Activated CD4-positive, alpha-beta T cell treated with anti-CD3 and anti-CD28 coated beads, Interleukin-2, amount 10 ng/mL, durations not matched to agents 7 days and 5 days (primary cell): ENCODE data around the gene SHROOM1. TPM values are rescaled to one million over a fixed set of nuclear protein-coding genes. Genes with fewer than 3 reads are reported as not detected.
A peak's percentile ranks its signal among the peaks of the same experiment; 100 is the strongest.

Experiments used
- CTCF ChIA-PET: fragments of 350-600 bp; sonication (Branson Sonifier 250); formaldehyde crosslinking; loops from one replicate; lab custom pipeline; 2021; ENCODE audit warnings: antibody characterized with exemption; lab: Charles Lee
- POLR2A ChIA-PET: fragments of 350-600 bp; sonication (Branson Sonifier 250); formaldehyde crosslinking; loops from one replicate; lab custom pipeline; 2021; ENCODE audit warnings: antibody characterized with exemption; lab: Charles Lee
- DNase-seq: peaks from one replicate; pipeline ENCODE4 v3.0.0-alpha.2; 2020
- H3K27ac Mint-ChIP-seq: one replicate; pipeline ENCODE4 v1.8.0; 2021; ENCODE audit warnings: mild to moderate bottlenecking, moderate library complexity, mixed read lengths
- H3K27me3 Mint-ChIP-seq: one replicate; pipeline ENCODE4 v1.8.0; 2021; ENCODE audit warnings: mixed read lengths
- H3K36me3 Mint-ChIP-seq: one replicate; pipeline ENCODE4 v1.8.0; 2021; ENCODE audit warnings: low read depth, mixed read lengths
- H3K4me1 Mint-ChIP-seq: one replicate; pipeline ENCODE4 v1.8.0; 2021; ENCODE audit warnings: mixed read lengths
- H3K4me3 Mint-ChIP-seq: one replicate; pipeline ENCODE4 v1.8.0; 2021; ENCODE audit warnings: mild to moderate bottlenecking, moderate library complexity, mixed read lengths
- H3K9me3 Mint-ChIP-seq: one replicate; pipeline ENCODE4 v1.8.0; 2021; ENCODE audit warnings: mixed read lengths
- total RNA-seq, 2 experiments: library from RNA; stranded (reverse); gene quantifications; one replicate each; pipeline ENCODE4 v1.2.3, GENCODE V29; 2021

SHROOM1 gene, protein sequence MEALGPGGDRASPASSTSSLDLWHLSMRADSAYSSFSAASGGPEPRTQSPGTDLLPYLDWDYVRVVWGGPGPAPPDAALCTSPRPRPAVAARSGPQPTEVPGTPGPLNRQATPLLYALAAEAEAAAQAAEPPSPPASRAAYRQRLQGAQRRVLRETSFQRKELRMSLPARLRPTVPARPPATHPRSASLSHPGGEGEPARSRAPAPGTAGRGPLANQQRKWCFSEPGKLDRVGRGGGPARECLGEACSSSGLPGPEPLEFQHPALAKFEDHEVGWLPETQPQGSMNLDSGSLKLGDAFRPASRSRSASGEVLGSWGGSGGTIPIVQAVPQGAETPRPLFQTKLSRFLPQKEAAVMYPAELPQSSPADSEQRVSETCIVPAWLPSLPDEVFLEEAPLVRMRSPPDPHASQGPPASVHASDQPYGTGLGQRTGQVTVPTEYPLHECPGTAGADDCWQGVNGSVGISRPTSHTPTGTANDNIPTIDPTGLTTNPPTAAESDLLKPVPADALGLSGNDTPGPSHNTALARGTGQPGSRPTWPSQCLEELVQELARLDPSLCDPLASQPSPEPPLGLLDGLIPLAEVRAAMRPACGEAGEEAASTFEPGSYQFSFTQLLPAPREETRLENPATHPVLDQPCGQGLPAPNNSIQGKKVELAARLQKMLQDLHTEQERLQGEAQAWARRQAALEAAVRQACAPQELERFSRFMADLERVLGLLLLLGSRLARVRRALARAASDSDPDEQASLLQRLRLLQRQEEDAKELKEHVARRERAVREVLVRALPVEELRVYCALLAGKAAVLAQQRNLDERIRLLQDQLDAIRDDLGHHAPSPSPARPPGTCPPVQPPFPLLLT
- under 1 TPM; 0.42 to 0.98 TPM for total RNA-seq

DNA sequence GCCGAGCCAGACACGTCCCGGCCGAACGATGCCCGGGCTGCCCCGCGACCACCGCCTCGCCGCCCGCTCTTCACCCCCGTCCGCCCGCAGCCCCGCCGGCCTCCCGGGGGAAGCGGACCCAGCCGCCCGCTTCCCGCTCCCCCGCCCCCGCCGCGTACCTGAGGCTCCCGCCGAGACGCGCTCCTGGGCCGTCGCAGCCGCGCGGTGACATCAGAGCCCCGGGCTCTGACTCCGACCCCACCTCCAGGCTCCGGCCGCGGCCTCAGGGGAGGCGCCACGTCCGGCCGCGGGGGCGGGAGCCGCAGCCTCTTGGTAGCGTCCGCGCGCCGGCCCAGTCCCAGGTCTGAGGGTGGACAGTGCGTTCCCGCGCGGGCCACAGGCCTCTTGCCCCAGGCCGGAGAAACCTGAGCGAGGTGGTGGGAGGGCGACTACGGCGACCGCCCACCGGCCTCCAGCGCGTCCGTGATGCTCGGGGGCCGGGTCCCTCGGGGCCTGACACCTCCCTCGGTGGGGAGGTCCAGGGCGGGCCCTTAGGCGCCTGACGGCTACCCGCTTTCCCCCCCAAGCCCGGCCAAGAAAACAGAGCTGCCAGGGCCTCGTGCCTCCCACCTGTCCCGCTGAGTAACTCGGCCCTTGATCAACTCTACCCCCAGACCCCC, at the start of gene SHROOM1:
Gene SHROOM1, minus strand, starts transcription at position 212 of the 659 bp plus-strand sequence. CDS start 4,507 bp downstream, outside the sequence.
- Mint-ChIP-seq H3K9me3 (no peaks in the 10 kb centered on the region), H3K27ac (peak within 1 kb of the TSS; percentile 80), H3K4me3 (peak within 1 kb of the TSS; percentile 75), H3K27me3 (peaks cover 55% of the 10 kb centered on the region), H3K36me3 (no peaks in the 10 kb centered on the region), H3K4me1 (peaks cover 15% of the 10 kb centered on the region)
- CTCF ChIA-PET, result interaction anchor here (0.9 to 5.9 kb wide), 9 partner anchors 11 to 305 kb away, joined by 3 to 45 read pairs (median 4); no protein-coding TSS in a partner anchor
- POLR2A ChIA-PET, result no interaction called here
- no peak for DNase-seq

DNA sequence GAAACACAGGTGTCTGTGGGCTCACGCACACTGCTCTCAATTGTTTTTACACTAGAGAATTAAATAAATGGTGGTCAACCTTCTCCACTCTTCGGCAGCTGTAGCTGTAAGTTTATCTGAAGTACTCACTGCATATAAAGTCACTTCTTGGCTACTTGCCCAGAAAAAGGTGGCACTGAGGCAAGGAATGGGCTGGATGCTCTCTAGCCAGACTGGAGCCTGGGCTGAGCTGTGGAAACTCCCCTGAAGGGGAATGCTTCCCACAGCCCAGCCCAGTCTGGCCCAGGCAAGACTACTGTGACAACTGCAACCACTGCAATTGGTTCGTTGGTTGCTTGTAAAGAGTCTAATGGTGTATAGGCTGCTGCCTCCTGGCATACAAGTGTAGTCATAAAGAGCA, 47.5 kb upstream of the SHROOM1 start:
- Mint-ChIP-seq H3K27ac (no peak overlapping the region), H3K36me3 (peaks cover 26% of the 10 kb centered on the region), H3K4me1 (no peaks in the 10 kb centered on the region), H3K9me3 (no peaks in the 10 kb centered on the region), H3K4me3 (no peak overlapping the region), H3K27me3 (no peaks in the 10 kb centered on the region)
- CTCF ChIA-PET, result interaction anchor here (1.4 to 2.2 kb wide), 2 partner anchors 10 to 13 kb away, joined by 3 to 9 read pairs; partner anchors contain the start of genes GDF9 and UQCRQ
- POLR2A ChIA-PET, result no interaction called here
- no peak for DNase-seq

DNA sequence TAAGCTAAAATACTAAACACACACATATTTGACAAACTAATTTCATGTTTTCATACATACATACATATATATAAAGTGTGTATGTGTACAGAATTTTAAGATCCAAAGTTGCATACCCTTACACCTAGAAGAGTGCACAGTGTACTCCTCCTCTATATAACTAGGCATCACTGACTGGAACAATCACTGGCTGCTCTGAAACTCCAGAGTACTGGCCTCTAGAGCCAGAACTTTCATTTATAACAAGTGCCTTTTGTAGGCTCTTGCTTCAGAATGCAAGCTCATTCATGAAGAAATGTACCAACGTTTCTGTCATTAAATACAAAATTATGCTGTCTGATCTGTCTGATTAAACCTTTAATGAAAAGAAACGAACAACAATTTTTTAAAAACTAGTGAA, 47.0 kb upstream of the SHROOM1 start:
- Mint-ChIP-seq H3K9me3 (no peaks in the 10 kb centered on the region), H3K4me3 (no peak overlapping the region), H3K27me3 (no peaks in the 10 kb centered on the region), H3K4me1 (no peaks in the 10 kb centered on the region), H3K36me3 (peaks cover 24% of the 10 kb centered on the region), H3K27ac (no peak overlapping the region)
- ChIA-PET CTCF (interaction anchor here (1.4 to 2.2 kb wide), 2 partner anchors 10 to 13 kb away, joined by 3 to 9 read pairs; partner anchors contain the start of genes GDF9 and UQCRQ), POLR2A (no interaction called here)
- no peak for DNase-seq

DNA sequence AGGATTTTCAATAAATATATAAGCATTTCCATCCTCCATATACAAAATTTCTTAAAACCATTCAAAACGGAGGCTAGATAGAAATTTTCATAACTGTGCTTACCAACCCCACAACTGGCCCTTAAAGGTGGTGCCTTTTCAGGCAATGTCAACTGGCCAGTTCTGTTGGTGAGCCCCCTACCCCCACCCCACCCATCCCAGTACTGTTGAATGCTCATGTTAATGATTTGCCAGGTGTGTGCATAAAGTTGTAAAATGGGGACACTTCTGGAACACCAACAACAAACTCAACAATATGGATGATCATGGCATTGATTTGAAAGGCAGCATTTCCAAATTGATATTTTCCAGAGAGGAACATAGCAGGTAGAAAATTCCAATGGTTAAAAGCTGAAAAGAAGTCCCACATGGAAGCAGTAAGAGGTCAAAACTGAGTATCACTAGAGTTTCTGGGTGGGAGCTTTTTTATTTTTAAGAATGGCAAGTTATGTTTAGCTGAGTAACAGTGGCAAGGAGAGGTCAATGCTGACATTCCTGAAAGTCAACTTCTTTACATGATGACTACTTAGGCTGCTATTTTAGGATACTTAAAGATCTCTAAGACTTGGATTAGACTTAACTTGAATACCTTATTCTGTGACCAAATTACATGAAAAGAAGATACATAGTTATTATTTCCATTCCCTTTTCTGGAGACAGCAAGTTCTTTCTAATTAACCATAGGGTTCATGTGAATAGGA, 45.7 kb upstream of the SHROOM1 start:
- ChIA-PET CTCF (interaction anchor here (0.6 to 2.2 kb wide), 2 partner anchors 8 to 17 kb away, joined by 4 to 9 read pairs; partner anchors contain the start of genes GDF9 and UQCRQ), POLR2A (no interaction called here)
- H3K27ac Mint-ChIP-seq, result no peak overlapping the region
- H3K4me1 Mint-ChIP-seq, result no peaks in the 10 kb centered on the region
- no peak for DNase-seq
- H3K27me3 Mint-ChIP-seq, result no peaks in the 10 kb centered on the region
- peaks cover 28% of the 10 kb centered on the region for H3K36me3 Mint-ChIP-seq
- no peak overlapping the region for H3K4me3 Mint-ChIP-seq
- H3K9me3 Mint-ChIP-seq, result no peaks in the 10 kb centered on the region

DNA sequence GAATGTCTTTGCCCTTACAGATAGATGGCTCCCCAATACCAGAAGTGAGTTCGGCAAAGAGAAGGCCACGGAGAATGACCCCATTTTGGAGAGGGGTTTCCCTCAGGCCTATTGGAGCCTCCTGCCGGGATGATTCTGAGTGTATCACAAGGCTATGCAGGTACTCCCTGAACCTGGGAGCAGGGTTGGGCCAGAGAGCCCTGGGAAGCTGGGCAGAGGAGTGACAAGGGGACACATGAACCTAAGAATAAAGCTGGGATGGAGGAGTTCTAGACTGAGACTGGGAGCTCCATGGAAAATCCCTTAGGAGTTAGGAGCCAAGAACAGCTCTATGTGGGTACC, 43.5 kb upstream of the SHROOM1 start:
- POLR2A ChIA-PET, result no interaction called here
- H3K27ac Mint-ChIP-seq, result no peak overlapping the region

DNA sequence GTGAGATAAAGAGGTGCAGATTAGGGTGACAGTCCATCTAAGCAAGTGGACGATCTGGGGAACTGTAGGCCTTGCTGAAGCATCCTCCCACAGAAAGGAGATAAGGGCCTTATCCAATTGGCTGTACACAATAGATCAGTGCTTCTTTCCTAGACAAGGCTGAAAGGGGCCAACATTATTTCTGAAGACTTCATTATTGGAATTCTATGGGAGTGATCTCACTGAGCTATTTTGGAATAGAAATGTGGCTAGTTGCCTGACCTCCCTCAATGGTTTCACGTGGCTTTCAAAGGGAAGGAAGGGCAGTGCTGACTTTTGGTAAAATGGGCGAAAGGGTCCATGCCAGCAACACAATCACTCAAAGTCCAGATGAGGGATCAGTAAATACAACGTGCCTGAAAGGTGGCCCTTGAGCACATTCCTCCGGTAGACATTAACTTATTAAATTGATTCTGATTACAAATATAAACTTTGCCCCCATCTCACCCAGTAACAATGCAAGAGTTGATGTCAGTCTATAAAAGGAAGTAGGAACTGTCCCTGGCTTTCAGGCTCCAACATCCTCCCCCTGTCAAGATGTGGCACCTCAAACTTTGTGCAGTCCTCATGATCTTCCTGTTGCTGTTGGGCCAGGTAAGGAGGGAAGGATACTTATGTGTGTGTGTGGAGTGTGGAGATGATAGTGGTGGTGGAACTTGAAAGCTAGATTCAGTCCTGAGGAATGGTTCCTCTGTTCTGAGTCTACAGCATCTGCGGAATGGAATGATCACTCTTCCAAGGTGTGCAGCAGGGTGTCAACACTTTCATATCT, 42.9 kb upstream of the SHROOM1 start, which contains the start of gene LEAP2:
Gene LEAP2, plus strand, starts transcription at position 550 of the 811 bp plus-strand sequence. Its CDS starts 27 bp downstream, at position 577.
- no peak within 1 kb of the TSS for H3K4me3 Mint-ChIP-seq
- H3K9me3 Mint-ChIP-seq, result no peaks in the 10 kb centered on the region
- no peak for DNase-seq
- ChIA-PET POLR2A (no interaction called here), CTCF (interaction anchor here (0.6 to 1.0 kb wide), 3 partner anchors 16 to 89 kb away, joined by 3 to 4 read pairs (median 4); no protein-coding TSS in a partner anchor)
- H3K27ac Mint-ChIP-seq, result no peak within 1 kb of the TSS
- H3K27me3 Mint-ChIP-seq, result no peaks in the 10 kb centered on the region
- H3K36me3 Mint-ChIP-seq, result peaks cover 33% of the 10 kb centered on the region
- peaks cover 5% of the 10 kb centered on the region for H3K4me1 Mint-ChIP-seq

More for the DNA sequence above, 43.5 kb upstream of the SHROOM1 start:
- DNase-seq, result no peak
- Mint-ChIP-seq H3K36me3 (peaks cover 30% of the 10 kb centered on the region), H3K4me1 (peaks cover under 1% of the 10 kb centered on the region), H3K27me3 (no peaks in the 10 kb centered on the region), H3K9me3 (no peaks in the 10 kb centered on the region), H3K4me3 (no peak overlapping the region)
- CTCF ChIA-PET, result interaction anchor here (0.8 kb wide), 1 partner anchor 44 kb away, joined by 4 read pairs; no protein-coding TSS in a partner anchor

DNA sequence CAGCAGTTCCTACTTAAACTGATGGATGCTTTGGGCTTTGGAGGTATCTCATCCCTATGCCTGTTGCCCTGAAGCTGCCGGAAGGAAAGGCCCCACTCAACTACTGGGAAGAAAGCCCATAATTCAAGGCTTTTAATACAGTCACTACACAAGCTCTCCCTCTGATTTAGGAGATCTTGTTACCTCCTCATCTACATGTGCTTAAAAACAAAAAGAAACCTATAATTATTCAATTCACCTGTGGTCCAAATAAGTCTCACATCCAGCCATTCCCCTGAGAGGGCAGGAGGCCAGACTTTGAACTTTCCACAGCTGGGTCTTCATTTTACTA, 42.3 kb upstream of the SHROOM1 start:
- peaks cover 33% of the 10 kb centered on the region for H3K36me3 Mint-ChIP-seq
- H3K27me3 Mint-ChIP-seq, result no peaks in the 10 kb centered on the region
- ChIA-PET CTCF (interaction anchor here (0.6 to 1.0 kb wide), 2 partner anchors 16 to 89 kb away, joined by 3 to 4 read pairs; no protein-coding TSS in a partner anchor), POLR2A (no interaction called here)
- DNase-seq, result no peak
- H3K27ac Mint-ChIP-seq, result no peak overlapping the region
- no peaks in the 10 kb centered on the region for H3K9me3 Mint-ChIP-seq
- H3K4me3 Mint-ChIP-seq, result no peak overlapping the region
- peaks cover 9% of the 10 kb centered on the region for H3K4me1 Mint-ChIP-seq

DNA sequence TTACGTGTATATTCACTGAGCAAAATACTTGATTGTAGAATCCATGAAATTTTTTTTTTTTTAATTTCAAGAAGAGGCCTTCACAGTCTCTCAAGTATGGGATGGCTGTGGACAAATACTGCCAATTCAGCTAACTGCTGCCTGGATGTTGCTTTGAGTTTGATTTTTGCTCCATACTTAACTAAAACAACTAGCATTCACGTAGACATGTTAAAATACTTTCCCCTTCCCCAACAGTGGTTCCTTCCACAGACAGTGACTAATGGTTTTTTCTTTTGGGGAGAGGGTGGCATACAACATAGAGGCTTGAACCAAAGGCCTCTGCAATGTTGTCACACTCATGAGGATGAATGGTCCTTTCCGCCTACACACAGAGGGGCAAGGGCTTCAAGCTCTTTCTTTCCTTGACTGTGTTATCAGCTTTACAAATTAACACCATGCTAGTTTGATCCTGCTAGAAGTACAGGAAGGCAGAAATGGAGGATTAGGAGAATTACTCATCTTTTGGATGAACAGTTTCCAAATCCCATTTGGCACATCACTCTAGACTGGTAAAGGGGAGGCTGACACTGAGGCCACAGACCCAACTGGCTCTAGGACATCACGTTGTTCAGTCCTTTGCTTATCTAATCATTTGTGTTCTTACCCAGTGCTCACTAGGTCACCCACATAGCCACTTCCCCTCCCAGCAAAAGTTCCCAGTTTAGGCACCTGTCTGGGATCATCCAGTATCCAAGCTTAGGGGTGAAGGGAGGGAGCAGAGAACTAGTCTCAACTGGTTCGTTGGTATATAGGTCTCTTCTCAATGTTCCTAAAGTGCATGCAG, 41.2 kb upstream of the SHROOM1 start:
- H3K27ac Mint-ChIP-seq, result no peak overlapping the region
- H3K27me3 Mint-ChIP-seq, result no peaks in the 10 kb centered on the region
- no peak for DNase-seq
- H3K4me1 Mint-ChIP-seq, result peaks cover 17% of the 10 kb centered on the region
- ChIA-PET CTCF (interaction anchor here (0.7 to 1.8 kb wide), 3 partner anchors 8 to 177 kb away, joined by 3 to 4 read pairs (median 3); no protein-coding TSS in a partner anchor), POLR2A (no interaction called here)
- no peaks in the 10 kb centered on the region for H3K9me3 Mint-ChIP-seq
- H3K4me3 Mint-ChIP-seq, result no peak overlapping the region
- peaks cover 39% of the 10 kb centered on the region for H3K36me3 Mint-ChIP-seq

DNA sequence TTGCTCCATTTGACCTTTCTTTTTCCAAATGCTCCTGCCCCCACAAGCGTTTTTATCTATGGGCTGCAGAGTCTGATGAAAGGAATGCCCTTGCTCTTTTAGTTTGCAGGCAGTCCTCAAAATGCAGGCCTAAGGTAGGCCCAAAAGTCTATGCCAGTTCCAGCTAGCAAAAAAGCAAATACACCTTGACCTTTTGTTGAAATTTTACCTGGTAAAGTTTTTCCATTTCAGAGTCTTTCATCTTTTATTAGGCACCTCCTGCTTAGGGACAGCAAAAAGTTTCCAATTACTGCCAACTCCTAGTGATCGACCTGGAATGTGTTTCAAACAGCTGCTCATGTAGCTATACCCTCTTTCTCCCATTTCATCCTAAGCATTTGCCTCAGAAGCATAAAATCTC, 40.4 kb upstream of the SHROOM1 start:
- H3K4me3 Mint-ChIP-seq, result no peak overlapping the region
- H3K36me3 Mint-ChIP-seq, result peaks cover 40% of the 10 kb centered on the region
- H3K27ac Mint-ChIP-seq, result no peak overlapping the region
- peaks cover 23% of the 10 kb centered on the region for H3K4me1 Mint-ChIP-seq
- DNase-seq, result no peak
- H3K9me3 Mint-ChIP-seq, result no peaks in the 10 kb centered on the region
- no peaks in the 10 kb centered on the region for H3K27me3 Mint-ChIP-seq
- ChIA-PET CTCF (interaction anchor here (0.6 to 1.8 kb wide), 4 partner anchors 9 to 178 kb away, joined by 3 to 4 read pairs (median 3); no protein-coding TSS in a partner anchor), POLR2A (no interaction called here)

DNA sequence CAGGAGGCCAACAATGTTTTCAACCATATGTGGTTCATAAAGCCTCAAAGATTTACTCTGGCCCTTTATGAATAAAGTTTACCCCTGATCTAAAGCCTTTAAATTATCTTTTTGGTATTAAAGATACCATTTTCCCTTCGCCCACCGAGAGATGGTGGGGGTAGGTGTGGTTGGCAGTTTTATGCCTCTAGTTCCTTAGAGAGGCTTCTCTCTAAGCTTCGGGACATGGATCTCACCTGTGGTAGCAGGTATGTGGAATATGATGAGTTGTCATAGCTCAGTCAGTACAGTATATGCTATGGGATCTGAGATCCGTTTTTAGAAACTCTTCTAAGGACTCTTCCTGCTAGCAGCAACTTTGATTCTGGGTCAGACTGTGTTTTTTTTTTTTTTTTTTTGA, 38.3 kb upstream of the SHROOM1 start:
- Mint-ChIP-seq H3K27me3 (no peaks in the 10 kb centered on the region), H3K4me1 (peaks cover 29% of the 10 kb centered on the region), H3K36me3 (peaks cover 40% of the 10 kb centered on the region), H3K27ac (peak overlapping the region; percentile 73), H3K4me3 (no peak overlapping the region), H3K9me3 (no peaks in the 10 kb centered on the region)
- no peak for DNase-seq
- POLR2A ChIA-PET, result interaction anchor here (0.6 kb wide), 1 partner anchor 37 kb away, joined by 6 read pairs; no protein-coding TSS in a partner anchor
- CTCF ChIA-PET, result interaction anchor here (0.5 to 2.9 kb wide), 7 partner anchors 8 to 41 kb away, joined by 3 to 9 read pairs (median 3); no protein-coding TSS in a partner anchor
